ENCODE results near the gene PTPRT. TPM values are rescaled to one million over a fixed set of nuclear protein-coding genes. Genes with fewer than 3 reads are reported as not detected.

The PTPRT gene
- total RNA-seq, result 0.03 TPM
- long read RNA-seq, result 0 reads

- DNase-seq (ENCODE audit: low spot score), result no peak
- intact Hi-C loops (cut with DNase I), result loop anchor here (2.0 to 10.0 kb wide), 2 partner anchors 655 to 1455 kb away; no protein-coding TSS in a partner anchor
Observed at GRCh38 chr20:43189554-43190331, at the start of gene PTPRT. PTPRT (minus strand) TSS chr20:43189906; CDS start chr20:43189733, 173 bp downstream.

GRCh38 chr20:43238833-43239232 lies 49.1 kb upstream of the PTPRT start:
- intact Hi-C loops (cut with DNase I), result no loop called here
- DNase-seq (ENCODE audit: low spot score), result no peak

- intact Hi-C loops (cut with DNase I), result no loop called here
- no peak for DNase-seq (ENCODE audit: low spot score)
Observed at GRCh38 chr20:43238266-43238665, 48.6 kb upstream of the PTPRT start.

GRCh38 chr20:43237651-43238168 lies 48.0 kb upstream of the PTPRT start:
- intact Hi-C loops (cut with DNase I), result no loop called here
- no peak for DNase-seq (ENCODE audit: low spot score)

- no peak for DNase-seq (ENCODE audit: low spot score)
- intact Hi-C loops (cut with DNase I), result no loop called here
Observed at GRCh38 chr20:43235998-43236397, 46.3 kb upstream of the PTPRT start.

- intact Hi-C loops (cut with DNase I), result no loop called here
- DNase-seq (ENCODE audit: low spot score), result no peak
Observed at GRCh38 chr20:43231829-43232228, 42.1 kb upstream of the PTPRT start.

- DNase-seq (ENCODE audit: low spot score), result no peak
- intact Hi-C loops (cut with DNase I), result no loop called here
Observed at GRCh38 chr20:43229696-43230095, 40.0 kb upstream of the PTPRT start.

- intact Hi-C loops (cut with DNase I), result no loop called here
- no peak for DNase-seq (ENCODE audit: low spot score)
Observed at GRCh38 chr20:43220612-43221011, 30.9 kb upstream of the PTPRT start.

- intact Hi-C loops (cut with DNase I), result no loop called here
- no peak for DNase-seq (ENCODE audit: low spot score)
Observed at GRCh38 chr20:43210901-43211300, 21.2 kb upstream of the PTPRT start.

GRCh38 chr20:43209831-43210230 lies 20.1 kb upstream of the PTPRT start:
- no peak for DNase-seq (ENCODE audit: low spot score)
- intact Hi-C loops (cut with DNase I), result no loop called here

GRCh38 chr20:43205699-43206098 lies 16.0 kb upstream of the PTPRT start:
- no peak for DNase-seq (ENCODE audit: low spot score)
- intact Hi-C loops (cut with DNase I), result no loop called here

- intact Hi-C loops (cut with DNase I), result no loop called here
- no peak for DNase-seq (ENCODE audit: low spot score)
Observed at GRCh38 chr20:43202100-43202499, 12.4 kb upstream of the PTPRT start.

- intact Hi-C loops (cut with DNase I), result no loop called here
- DNase-seq (ENCODE audit: low spot score), result no peak
Observed at GRCh38 chr20:43198607-43199006, 8.9 kb upstream of the PTPRT start.

GRCh38 chr20:43196243-43196642 lies 6.5 kb upstream of the PTPRT start:
- no peak for DNase-seq (ENCODE audit: low spot score)
- intact Hi-C loops (cut with DNase I), result no loop called here

- no peak for DNase-seq (ENCODE audit: low spot score)
- intact Hi-C loops (cut with DNase I), result no loop called here
Observed at GRCh38 chr20:43194137-43194536, 4.4 kb upstream of the PTPRT start.

- no peak for DNase-seq (ENCODE audit: low spot score)
- intact Hi-C loops (cut with DNase I), result no loop called here
Observed at GRCh38 chr20:43193443-43193842, 3.7 kb upstream of the PTPRT start.

- no peak for DNase-seq (ENCODE audit: low spot score)
- intact Hi-C loops (cut with DNase I), result no loop called here
Observed at GRCh38 chr20:43191946-43192863, 2.5 kb upstream of the PTPRT start.

GRCh38 chr20:43191143-43191542 lies 1.4 kb upstream of the PTPRT start:
- intact Hi-C loops (cut with DNase I), result no loop called here
- no peak for DNase-seq (ENCODE audit: low spot score)

- no peak for DNase-seq (ENCODE audit: low spot score)
- intact Hi-C loops (cut with DNase I), result no loop called here
Observed at GRCh38 chr20:43190332-43190953, 737 bp upstream of the PTPRT start.
